Psoas muscle (tissue), 8 donors: Measurements from ENCODE around the gene ZNF778. TPM values are rescaled to one million over a fixed set of nuclear protein-coding genes. Genes with fewer than 3 reads are reported as not detected.
"Not testable (repeated sequence)": the region's sequence is repeated elsewhere in the genome, so short reads cannot be mapped to it uniquely, and the experiment has no call there.

Source experiments
- ATAC-seq, 4 donors: fragments of 200-7000 bp; cut with Tn5 transposase; one replicate each; pipeline ENCODE4 v1.9.1; 2020; ENCODE audit warnings: moderate library complexity in 3 of 4, mild to moderate bottlenecking in 2 of 4
- DNase-seq, 2 donors: peaks; one replicate each; pipeline ENCODE4 v3.0.0-alpha.2; 2020
- H3K27ac ChIP-seq: fragments of 200-600 bp; one replicate; pipeline ENCODE4 v1.8.0; 2022
- H3K27me3 ChIP-seq, 3 donors: fragments of 200-600 bp in 1 of 3; one replicate each; pipeline versions ENCODE4 v1.6.1 to v1.8.0; 2013 to 2022; ENCODE audit warnings: low read length in 2 of 3, mild to moderate bottlenecking in 2 of 3, moderate library complexity in 1 of 3; ENCODE audit not compliant: insufficient read depth in 3 of 3
- H3K36me3 ChIP-seq, 2 donors: fragments of 200-600 bp in 1 of 2; one replicate each; pipeline versions ENCODE4 v1.6.1 to v1.8.0; 2013 to 2022; ENCODE audit warnings: low read depth in 1 of 2, mild to moderate bottlenecking in 1 of 2, moderate library complexity in 1 of 2; ENCODE audit not compliant: insufficient read depth in 1 of 2
- H3K4me1 ChIP-seq: fragments of 200-600 bp; one replicate; pipeline ENCODE4 v1.8.0; 2022
- H3K4me3 ChIP-seq: fragments of 200-600 bp; one replicate; pipeline ENCODE4 v1.8.0; 2022; ENCODE audit warnings: mild to moderate bottlenecking
- H3K9me3 ChIP-seq: fragments of 200-600 bp; one replicate; pipeline ENCODE4 v1.8.0; 2022
- WGBS, 3 donors: extraction: QIAGEN DNeasy Blood & Tissue Kit; methylation state at CpG; one replicate each; pipeline versions ENCODE4 v1.1.6 to v1.1.7; 2013; 5-methylcytosine and 5-hydroxymethylcytosine counted together
- intact Hi-C, 2 donors: fragments of 100-400 bp; cut with DNase I; formaldehyde crosslinking; loops; one replicate each; pipeline versions ENCODE4 v1.11.0 to v1.14.2; 2022
- polyA plus RNA-seq, 3 donors: library from polyadenylated mRNA; stranded (reverse); fragments of 200-250 nt; gene quantifications; one replicate each; pipeline ENCODE4 v1.2.3, GENCODE V29; 2013
- total RNA-seq, 4 donors: library from RNA; stranded (reverse); fragmentation: NEBNext Ultra II Directional in 2 of 4; extraction: Animal tissue kit (Norgen Biotek cat#: 25700) in 2 of 4; gene quantifications; one replicate each; pipeline versions ENCODE4 v1.2.1 to v1.2.4, GENCODE V29; 2021 to 2023
- TF ChIP-seq, protein P1 (sequence below): fragments of 200-600 bp; IDR thresholded peaks from one replicate; pipeline ENCODE4 v1.8.0; 2022; ENCODE audit warnings: antibody characterized with exemption
- donor health status: healthy with polysubstance abuse.
- donor health status: DM: no; HTN: no; CAD: no; lungs with moderate emphysema.
- donor health status: Bipolar disorder and iron deficiency.
- donor health status: healthy.
- donor health status: DM: yes; HTN: yes; CAD: no.
- donor health status: DM: no; HTN: no; CAD: no.
- donor health status: DM: no; HTN: no; CAD: no.
- donor health status: DM: yes; HTN: yes; CAD: no.

ZNF778 gene
- total and polyA plus RNA-seq, 7 donors = 2.2 to 15.3 (median 10.2) TPM

DNA sequence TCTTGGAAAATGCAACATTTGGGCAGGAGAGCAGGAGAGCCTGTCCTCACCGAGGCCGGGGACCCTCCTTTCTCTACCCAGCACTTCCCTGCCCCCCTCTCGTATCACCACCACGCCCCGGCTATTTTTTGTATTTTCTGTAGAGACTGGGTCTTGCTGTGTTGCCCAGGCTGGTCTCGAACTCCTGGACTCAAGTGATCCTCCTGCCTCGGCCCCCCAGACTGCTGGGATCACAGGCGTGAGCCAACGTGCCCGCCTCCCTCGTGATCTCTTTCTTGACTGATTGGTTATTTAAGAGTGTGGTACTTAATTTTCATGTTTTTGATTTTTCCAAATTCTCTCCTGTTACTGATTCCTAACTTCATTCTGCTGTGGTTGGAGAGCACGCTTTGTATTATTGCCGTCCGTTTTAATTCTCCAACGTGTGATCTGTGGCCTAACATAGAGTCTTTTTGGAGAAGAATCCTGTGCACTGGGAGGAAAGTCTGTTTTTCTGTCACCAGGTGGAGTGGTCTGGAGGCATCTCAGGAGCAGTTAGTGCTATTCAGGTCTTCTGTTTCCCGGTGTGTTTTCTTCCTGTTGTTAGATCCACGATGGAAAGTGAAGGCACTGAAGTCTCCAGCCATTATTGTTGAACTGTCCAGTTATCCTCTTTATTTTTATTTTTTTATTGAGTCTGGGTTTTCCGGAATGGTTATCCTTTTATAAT, 40.4 kb downstream of the ZNF778 start:
- intact Hi-C loops = no loop called here
- Histone ChIP-seq H3K4me3 (peak overlapping the region; percentile 58), H3K4me1 (no peaks in the 10 kb centered on the region), H3K36me3 (no peaks in the 10 kb centered on the region), H3K9me3 (no peaks in the 10 kb centered on the region), H3K27me3 (peaks cover 0 to 26% (median 11%) of the 10 kb centered on the region in 3 donors), H3K27ac (no peak overlapping the region)
- ATAC-seq (no peak), DNase-seq (no peak)
- 65 to 73% (median 73%) methylated on average over 18 of the region's 18 CpGs for WGBS, 3 donors
- TF ChIP-seq, protein P1, sequence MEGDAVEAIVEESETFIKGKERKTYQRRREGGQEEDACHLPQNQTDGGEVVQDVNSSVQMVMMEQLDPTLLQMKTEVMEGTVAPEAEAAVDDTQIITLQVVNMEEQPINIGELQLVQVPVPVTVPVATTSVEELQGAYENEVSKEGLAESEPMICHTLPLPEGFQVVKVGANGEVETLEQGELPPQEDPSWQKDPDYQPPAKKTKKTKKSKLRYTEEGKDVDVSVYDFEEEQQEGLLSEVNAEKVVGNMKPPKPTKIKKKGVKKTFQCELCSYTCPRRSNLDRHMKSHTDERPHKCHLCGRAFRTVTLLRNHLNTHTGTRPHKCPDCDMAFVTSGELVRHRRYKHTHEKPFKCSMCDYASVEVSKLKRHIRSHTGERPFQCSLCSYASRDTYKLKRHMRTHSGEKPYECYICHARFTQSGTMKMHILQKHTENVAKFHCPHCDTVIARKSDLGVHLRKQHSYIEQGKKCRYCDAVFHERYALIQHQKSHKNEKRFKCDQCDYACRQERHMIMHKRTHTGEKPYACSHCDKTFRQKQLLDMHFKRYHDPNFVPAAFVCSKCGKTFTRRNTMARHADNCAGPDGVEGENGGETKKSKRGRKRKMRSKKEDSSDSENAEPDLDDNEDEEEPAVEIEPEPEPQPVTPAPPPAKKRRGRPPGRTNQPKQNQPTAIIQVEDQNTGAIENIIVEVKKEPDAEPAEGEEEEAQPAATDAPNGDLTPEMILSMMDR = no peak

DNA sequence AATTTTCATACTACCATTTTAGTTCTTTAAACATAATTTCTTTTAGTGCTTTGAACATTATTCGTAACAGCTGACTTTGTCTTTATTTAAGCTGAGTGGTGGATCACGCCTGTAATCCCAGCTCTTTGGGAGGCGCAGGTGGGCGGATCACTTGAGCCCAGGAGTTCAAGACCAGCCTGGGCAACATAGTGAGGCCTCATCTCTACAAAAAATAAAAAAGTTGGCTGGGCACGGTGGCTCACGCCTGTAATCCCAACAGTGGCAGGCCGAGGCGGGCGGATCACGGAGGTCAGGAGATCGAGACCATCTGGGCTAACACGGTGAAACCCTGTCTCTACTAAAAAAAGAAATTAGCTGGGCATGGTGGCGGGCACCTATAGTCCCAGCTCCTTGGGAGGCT, 42.4 kb downstream of the ZNF778 start:
- intact Hi-C loops, DNase-seq: not testable (repeated sequence)

DNA sequence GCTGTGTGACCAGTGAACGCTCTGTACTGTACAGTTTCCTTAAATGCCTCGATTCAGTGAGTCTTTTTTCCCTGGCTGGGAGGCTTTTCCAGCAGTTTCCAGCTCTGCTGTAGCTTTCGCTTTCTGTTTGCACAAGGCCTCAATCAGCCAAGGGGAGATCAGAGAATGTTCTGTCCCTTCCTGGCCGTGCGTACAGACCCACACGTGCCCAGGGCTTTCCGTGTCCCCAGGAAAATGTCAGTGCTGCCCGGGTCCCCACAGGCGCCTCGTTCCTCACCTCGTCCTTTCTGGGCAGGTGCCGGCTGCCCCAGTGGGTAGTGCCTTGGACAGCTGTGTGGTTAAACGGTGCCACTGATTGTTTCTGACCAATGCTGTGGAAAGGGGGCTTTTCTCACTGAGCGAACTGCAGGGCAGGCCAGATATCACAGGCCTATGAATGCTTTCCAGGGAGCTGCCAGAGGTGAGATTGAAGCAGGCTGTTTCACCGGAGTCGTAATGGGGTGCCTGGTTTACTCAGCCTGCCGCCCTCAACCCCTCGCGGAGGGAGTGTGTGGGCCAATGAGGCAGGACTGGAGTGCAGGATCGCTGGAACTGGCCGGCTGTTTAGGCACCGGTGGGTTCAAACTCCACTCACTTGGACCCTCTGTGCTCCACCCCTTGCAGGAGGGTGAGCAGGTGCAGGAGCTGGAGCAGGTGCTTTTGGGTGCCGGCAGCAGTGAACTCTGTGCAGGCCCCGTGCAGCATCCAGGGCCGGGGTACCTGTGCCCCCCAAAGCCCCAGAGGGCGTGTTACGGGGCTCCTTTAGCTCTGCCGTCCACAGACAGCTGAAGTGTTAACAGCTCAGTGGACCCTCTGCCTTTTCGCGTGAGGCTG, 44.4 kb downstream of the ZNF778 start:
- no peaks in the 10 kb centered on the region for H3K9me3 ChIP-seq
- no peak for DNase-seq
- no peak overlapping the region for H3K4me3 ChIP-seq
- ATAC-seq = no peak
- 80% methylated on average over 30 of the region's 30 CpGs for WGBS, 3 donors
- H3K27me3 ChIP-seq = peaks cover 0 to 13% (median 8%) of the 10 kb centered on the region in 3 donors
- H3K4me1 ChIP-seq = no peaks in the 10 kb centered on the region
- TF ChIP-seq, protein P1 = no peak
- H3K27ac ChIP-seq = no peak overlapping the region
- intact Hi-C loops = no loop called here
- peaks cover 3 to 19% of the 10 kb centered on the region in 2 donors for H3K36me3 ChIP-seq

More for the DNA sequence above, 42.4 kb downstream of the ZNF778 start:
- H3K9me3 ChIP-seq, H3K4me3 ChIP-seq, H3K36me3 ChIP-seq, H3K27ac ChIP-seq, ATAC-seq, H3K4me1 ChIP-seq: not testable (repeated sequence)
- WGBS, 3 donors = 87 to 93% (median 92%) methylated on average over 13 of the region's 13 CpGs
- H3K27me3 ChIP-seq = peaks cover 0 to 26% (median 11%) of the 10 kb centered on the region in 3 donors

DNA sequence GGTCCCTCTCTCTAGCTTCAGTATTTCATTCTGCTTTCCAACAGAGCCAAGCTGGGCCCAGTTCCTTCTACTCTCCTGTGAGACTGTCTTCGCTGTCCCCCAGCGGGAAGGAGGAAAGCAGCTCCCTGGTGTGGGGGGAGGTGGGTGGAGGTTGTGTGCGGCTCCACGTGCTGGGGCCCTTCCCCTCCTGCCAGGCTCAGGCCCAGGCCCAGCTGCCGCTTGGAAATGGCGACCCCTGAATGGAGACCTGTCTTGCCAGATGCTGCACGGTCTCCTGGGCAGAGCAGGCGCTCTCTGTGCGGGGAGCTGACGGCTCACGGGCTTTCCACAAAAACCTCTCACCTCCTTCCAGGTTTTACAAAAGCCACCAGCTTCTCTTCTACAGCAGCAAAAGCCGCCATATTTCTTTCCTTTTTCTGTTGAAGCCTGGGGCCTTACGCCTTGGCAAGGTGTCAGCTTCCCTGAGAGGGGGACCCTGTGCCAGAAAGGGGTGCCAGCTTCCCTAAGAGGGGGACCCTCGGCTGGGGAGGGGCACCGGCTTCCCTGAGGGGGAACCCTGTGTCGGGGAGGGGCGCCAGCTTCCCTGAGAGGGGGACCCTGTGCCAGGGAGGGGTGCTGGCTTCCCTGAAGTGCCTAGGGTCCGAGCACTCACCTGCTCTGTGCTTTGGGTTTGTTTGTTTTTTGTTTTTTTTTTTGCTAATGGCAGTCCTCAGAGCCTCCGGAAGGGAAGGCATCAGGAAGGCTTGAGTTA, 47.5 kb downstream of the ZNF778 start:
- Histone ChIP-seq H3K4me3 (no peak overlapping the region), H3K4me1 (no peaks in the 10 kb centered on the region), H3K9me3 (no peaks in the 10 kb centered on the region), H3K36me3 (peaks cover 3 to 43% of the 10 kb centered on the region in 2 donors), H3K27ac (no peak overlapping the region), H3K27me3 (no peaks in the 10 kb centered on the region)
- no peak for ATAC-seq
- WGBS, 3 donors = 83 to 87% (median 87%) methylated on average over 19 of the region's 19 CpGs
- TF ChIP-seq, protein P1 = no peak
- no peak for DNase-seq
- intact Hi-C loops = no loop called here

DNA sequence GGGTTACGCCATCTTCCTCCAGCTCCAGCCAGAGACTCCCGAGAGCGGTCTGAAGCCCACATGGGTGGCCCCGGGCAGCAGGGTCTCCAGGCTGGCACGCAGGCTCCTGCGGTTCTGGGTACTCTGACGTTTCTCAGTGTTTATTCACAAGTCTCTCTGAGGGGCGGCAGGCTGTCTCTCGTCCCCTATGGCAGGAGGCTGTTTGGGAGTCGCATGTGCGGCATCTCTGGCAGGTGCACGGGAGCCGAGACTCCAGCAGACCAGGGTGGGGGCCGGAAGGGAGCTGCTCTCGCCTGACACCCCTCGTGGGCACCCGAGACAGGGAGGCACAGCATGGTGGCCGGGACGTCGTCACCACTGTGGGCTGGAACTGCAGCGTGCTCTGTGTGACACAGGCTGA, 48.1 kb downstream of the ZNF778 start:
- no peaks in the 10 kb centered on the region for H3K27me3 ChIP-seq
- H3K36me3 ChIP-seq = peaks cover 3 to 50% of the 10 kb centered on the region in 2 donors
- 85 to 93% (median 90%) methylated on average over 21 of the region's 21 CpGs for WGBS, 3 donors
- intact Hi-C loops = no loop called here
- DNase-seq (no peak), ATAC-seq (no peak)
- H3K4me1 ChIP-seq = no peaks in the 10 kb centered on the region
- H3K4me3 ChIP-seq = no peak overlapping the region
- no peaks in the 10 kb centered on the region for H3K9me3 ChIP-seq
- TF ChIP-seq, protein P1 = no peak
- H3K27ac ChIP-seq = no peak overlapping the region
